Ishikawa (cell line): Measurements from ENCODE around the gene TMSB4Y.

Experiments used
- CEBPB ChIP-seq: IDR thresholded peaks from 2 replicates; pipeline ENCODE4 v1.6.1; 2012
- EP300 ChIP-seq: IDR thresholded peaks from 2 replicates; pipeline ENCODE4 v1.6.1; 2012; ENCODE audit warnings: borderline replicate concordance
- FOXM1 ChIP-seq: IDR thresholded peaks from 2 replicates; pipeline ENCODE4 v1.6.1; 2012; ENCODE audit warnings: low read depth, borderline replicate concordance
- REST ChIP-seq: IDR thresholded peaks from 2 replicates; pipeline ENCODE4 v1.6.1; 2012; ENCODE audit warnings: low read depth, mild to moderate bottlenecking
- TAF1 ChIP-seq: IDR thresholded peaks from 2 replicates; pipeline ENCODE4 v1.6.1; 2012; ENCODE audit warnings: low read depth, mild to moderate bottlenecking
- TEAD4 ChIP-seq: IDR thresholded peaks from 2 replicates; pipeline ENCODE4 v1.6.1; 2012
- YY1 ChIP-seq: IDR thresholded peaks from 2 replicates; pipeline ENCODE4 v1.6.1; 2012; ENCODE audit warnings: low read depth
- ZBTB7A ChIP-seq: IDR thresholded peaks from 2 replicates; pipeline ENCODE4 v1.6.1; 2012; ENCODE audit warnings: low read depth
- TF ChIP-seq, protein P1 (sequence below): IDR thresholded peaks from 2 replicates; pipeline ENCODE4 v1.6.1; 2012

DNA sequence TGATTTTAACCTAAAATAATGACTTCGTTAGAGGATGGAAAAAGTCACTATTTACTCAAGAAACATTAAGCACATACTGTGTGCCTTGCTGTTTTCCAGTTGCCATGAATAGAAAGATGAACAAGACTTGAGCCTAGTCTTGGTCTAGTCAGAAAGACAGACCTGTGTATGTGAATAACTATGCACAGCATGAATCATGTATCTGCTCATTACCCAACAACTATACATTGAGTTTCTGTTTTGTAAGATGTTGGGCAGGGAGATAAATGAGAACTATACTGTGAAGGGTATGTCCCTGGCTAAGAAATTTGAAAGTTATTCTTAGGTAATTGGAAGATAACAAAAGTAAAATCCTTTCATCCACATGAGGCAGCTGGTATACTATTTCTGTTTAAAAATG, 4.3 kb downstream of the TMSB4Y start:
- no peak for TF ChIP-seq YY1
- no peak for TF ChIP-seq EP300
- TF ChIP-seq TEAD4 = no peak
- TF ChIP-seq, protein P1, sequence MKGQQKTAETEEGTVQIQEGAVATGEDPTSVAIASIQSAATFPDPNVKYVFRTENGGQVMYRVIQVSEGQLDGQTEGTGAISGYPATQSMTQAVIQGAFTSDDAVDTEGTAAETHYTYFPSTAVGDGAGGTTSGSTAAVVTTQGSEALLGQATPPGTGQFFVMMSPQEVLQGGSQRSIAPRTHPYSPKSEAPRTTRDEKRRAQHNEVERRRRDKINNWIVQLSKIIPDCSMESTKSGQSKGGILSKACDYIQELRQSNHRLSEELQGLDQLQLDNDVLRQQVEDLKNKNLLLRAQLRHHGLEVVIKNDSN = no peak
- TF ChIP-seq REST = no peak
- no peak for TF ChIP-seq FOXM1
- TF ChIP-seq TAF1 = no peak
- TF ChIP-seq CEBPB = no peak
- no peak for TF ChIP-seq ZBTB7A
